GM12878 (cell line): ENCODE measurements around the gene LCAT. TPM values are rescaled to one million over a fixed set of nuclear protein-coding genes. Genes with fewer than 3 reads are reported as not detected.
"Not testable (repeated sequence)": the region's sequence is repeated elsewhere in the genome, so short reads cannot be mapped to it uniquely, and the experiment has no call there.

ENCODE experiments used
- ATAC-seq: fragments of 200-7000 bp; cut with Tn5 transposase; 3 replicates; pipeline ENCODE4 v1.9.1; 2020; ENCODE audit warnings: mild to moderate bottlenecking, moderate library complexity
- BruUV-seq: library from RNA; stranded (reverse); fragments of 400-500 nt; replicated peaks from 2 replicates; lab custom pipeline; 2021; lab: Mats Ljungman, UMichigan
- CTCF ChIA-PET: fragments of 300-600 bp; sonication (Branson Sonifier 250); formaldehyde crosslinking; extraction: SDS; loops from one replicate; lab custom pipeline; 2021; ENCODE audit warnings: inconsistent platforms; lab: Yijun Ruan, JAX
- POLR2A ChIA-PET: fragments of 350-600 bp; formaldehyde crosslinking; extraction: SDS; loops from one replicate; lab custom pipeline; 2021; ENCODE audit warnings: inconsistent platforms; lab: Charles Lee
- RAD21 ChIA-PET: fragments of 300-600 bp; sonication (Branson Sonifier 250); formaldehyde crosslinking; loops from one replicate; lab custom pipeline; 2023; ENCODE audit warnings: antibody characterized with exemption; ENCODE audit not compliant: unreplicated experiment; lab: Charles Lee
- SMC1A ChIA-PET: fragments of 300-600 bp; sonication (Branson Sonifier 250); formaldehyde crosslinking; loops from one replicate; lab custom pipeline; 2023; ENCODE audit not compliant: unreplicated experiment, uncharacterized antibody; lab: Charles Lee
- DNase-seq: peaks from one replicate; pipeline ENCODE4 v3.0.0-alpha.2; 2011; ENCODE audit warnings: low read depth, low spot score
- FAIRE-seq: peaks from 3 replicates; lab custom pipeline; 2011; peaks lifted over from hg19 to GRCh38; lab: Jason Lieb, UNC
- H2AFZ ChIP-seq: 2 replicates; pipeline ENCODE4 v1.6.0; 2011; ENCODE audit warnings: low read depth, low read length, control low read depth; ENCODE audit not compliant: control insufficient read depth
- H3K27ac ChIP-seq: 2 replicates; pipeline ENCODE4 v1.5.1; 2011; ENCODE audit warnings: control low read depth; ENCODE audit not compliant: control insufficient read depth, insufficient read depth
- H3K27me3 ChIP-seq, 2 experiments: replicated peaks in 1 of 2; 2 replicates each; pipeline versions ENCODE4 v1.6.0 to v1.6.1; 2011; ENCODE audit warnings: low read length in 1 of 2; ENCODE audit not compliant: control insufficient read depth in 2 of 2, insufficient read depth in 2 of 2
- H3K36me3 ChIP-seq, 2 experiments: 2 replicates each; pipeline ENCODE4 v1.5.1; 2011; ENCODE audit warnings: low read length in 1 of 2; ENCODE audit not compliant: control insufficient read depth in 2 of 2, insufficient read depth in 2 of 2
- H3K4me1 ChIP-seq: 2 replicates; pipeline ENCODE4 v1.6.1; 2011; ENCODE audit warnings: mild to moderate bottlenecking, low read length, moderate library complexity, mixed read lengths; ENCODE audit not compliant: control insufficient read depth, insufficient read depth
- H3K4me2 ChIP-seq: 2 replicates; pipeline ENCODE4 v1.6.0; 2011; ENCODE audit warnings: control low read depth; ENCODE audit not compliant: control insufficient read depth, insufficient read depth
- H3K4me3 ChIP-seq: fragments of 200-600 bp; sonication (generic); 2 replicates; pipeline ENCODE4 v1.5.1; 2016
- H3K79me2 ChIP-seq: 2 replicates; pipeline ENCODE4 v1.6.0; 2011; ENCODE audit warnings: low read length; ENCODE audit not compliant: control insufficient read depth, insufficient read depth
- H3K9ac ChIP-seq: 2 replicates; pipeline ENCODE4 v1.8.0; 2011; ENCODE audit warnings: low read length, control low read depth, mixed read lengths; ENCODE audit not compliant: control insufficient read depth, insufficient read depth
- H3K9me3 ChIP-seq: replicated peaks from 3 replicates; pipeline ENCODE4 v1.5.1; 2011; ENCODE audit warnings: mild to moderate bottlenecking, low read length; ENCODE audit not compliant: control insufficient read depth, insufficient read depth
- H4K20me1 ChIP-seq: 2 replicates; pipeline ENCODE4 v1.6.0; 2011; ENCODE audit not compliant: control insufficient read depth, insufficient read depth
- POLR2AphosphoS2 ChIP-seq: IDR thresholded peaks from 2 replicates; pipeline ENCODE4 v1.6.1; 2011; ENCODE audit warnings: low read depth, mild to moderate bottlenecking, low read length, improper control_type of control experiment, moderate library complexity
- SKIL ChIP-seq: fragments of 450-650 bp; IDR thresholded peaks from 2 replicates; pipeline ENCODE4 v1.6.1; 2017; ENCODE audit warnings: mild to moderate bottlenecking, low read depth, inconsistent platforms; ENCODE audit not compliant: poor library complexity, severe bottlenecking
- WGBS: methylation state at CpG from one replicate; pipeline ENCODE4 v1.1.6; 2016; ENCODE audit warnings: low lambda C conversion rate; ENCODE audit not compliant: insufficient replicate concordance, insufficient coverage; ENCODE audit errors: missing lambda C conversion rate; 5-methylcytosine and 5-hydroxymethylcytosine counted together
- in situ Hi-C: fragments of 300-500 bp; cut with MboI; formaldehyde crosslinking; loops from 9 replicates; pipeline ENCODE4 v1.14.3; 2018; ENCODE audit warnings: mixed read lengths
- intact Hi-C: fragments of 100-400 bp; cut with micrococcal nuclease; formaldehyde crosslinking; loops from one replicate; pipeline ENCODE4 v1.14.2; 2022; ENCODE audit not compliant: unreplicated experiment
- polyA plus RNA-seq, 11 experiments: library from polyadenylated mRNA; depleted of rRNA in 4 of 11; unstranded in 6 of 11; stranded (reverse) in 5 of 11; fragments of >200 nt; fragmentation: Nextera tagmentation in 4 of 11; fragmentation: Illumina TruSeq in 1 of 11; extraction: Ambion mirVana in 4 of 11; extraction: Trizol in 1 of 11; gene quantifications; 1 replicate in 1 of 11; 2 replicates in 10 of 11; pipeline versions ENCODE4 v1.2.1 to v1.2.3, GENCODE V29; 2011 to 2016; ENCODE audit warnings: inconsistent platforms in 2 of 11, missing spikeins in 2 of 11, low read depth in 1 of 11
- total RNA-seq, 4 experiments: library from RNA; depleted of rRNA in 3 of 4; stranded (reverse); fragments of >200 nt in 3 of 4; fragmentation: Illumina TruSeq in 1 of 4; extraction: Trizol in 1 of 4; gene quantifications; 2 replicates each; pipeline versions ENCODE4 v1.2.1 to v1.2.3, GENCODE V29; 2013 to 2021

The LCAT gene
- total and polyA plus RNA-seq, 10 of the 15 experiments (the other 5 are each of a cell fraction or from before 2014, with no cell fraction given) = 0.61 to 11.7 (median 3.3) TPM

- TF ChIP-seq SKIL = no peak
- TF ChIP-seq POLR2AphosphoS2 = 0 out of 2 replicates have a peak, but pooled peaks have one; percentile 13
These were observed 4.1 kb downstream of the LCAT start (continued) for GRCh38 chr16:67939507-67940445.

- CTCF ChIA-PET = interaction anchor here (1.1 to 2.6 kb wide), 3 partner anchors 28 to 84 kb away, joined by 3 to 9 read pairs (median 4); partner anchors contain the start of gene NRN1L
- WGBS = 96% methylated on average over 4 of the region's 5 CpGs
- in situ Hi-C loops, H3K9me3 ChIP-seq, DNase-seq, H4K20me1 ChIP-seq, RAD21 ChIA-PET, H3K27me3 ChIP-seq, FAIRE-seq, BruUV-seq, ATAC-seq, H2AFZ ChIP-seq, H3K9ac ChIP-seq: not testable (repeated sequence)
- peak overlapping the region; percentile 82 for H3K4me2 ChIP-seq
- H3K4me3 ChIP-seq = peak overlapping the region; percentile 89; the same call in 1 of the 2 replicates
- POLR2A ChIA-PET = interaction anchor here (0.5 to 3.4 kb wide), 8 partner anchors 9 to 449 kb away, joined by 3 to 16 read pairs (median 4); partner anchors contain the start of gene SLC12A4
- H3K4me1 ChIP-seq = peaks cover 12% of the 10 kb centered on the region
- intact Hi-C loops = loop anchor here (2.0 to 5.0 kb wide), 2 partner anchors 91 to 105 kb away; partner anchors contain the start of genes CENPT and NUTF2
- H3K27ac ChIP-seq = 0 out of 2 replicates have a peak overlapping the region, but pooled peaks have one; percentile 98
- peaks cover 31% of the 10 kb centered on the region for H3K79me2 ChIP-seq
- SMC1A ChIA-PET = interaction anchor here (0.6 kb wide), 1 partner anchor 89 kb away, joined by 3 read pairs; no protein-coding TSS in a partner anchor
- peaks cover 16 to 17% of the 10 kb centered on the region in 2 experiments for H3K36me3 ChIP-seq
These were observed 6.2 kb downstream of the LCAT start for GRCh38 chr16:67937713-67938112.
